WTC11 (cell line): ENCODE measurements around the gene VEPH1. TPM values are rescaled to one million over a fixed set of nuclear protein-coding genes. Genes with fewer than 3 reads are reported as not detected.

Experiments
- ATAC-seq: fragments of 200-7000 bp; cut with Tn5 transposase; 2 replicates; pipeline ENCODE4 v1.10.0; 2021; ENCODE audit warnings: mild to moderate bottlenecking, moderate library complexity
- CTCF ChIA-PET: fragments of 300-600 bp; sonication (Branson Sonifier 250); formaldehyde crosslinking; loops from one replicate; lab custom pipeline; 2021; ENCODE audit warnings: antibody characterized with exemption; lab: Charles Lee
- POLR2A ChIA-PET: fragments of 350-600 bp; sonication (Branson Sonifier 250); formaldehyde crosslinking; loops from one replicate; lab custom pipeline; 2021; ENCODE audit warnings: antibody characterized with exemption; lab: Charles Lee
- DNase-seq: peaks from one replicate; pipeline ENCODE4 v3.0.0; 2021; ENCODE audit warnings: low spot score
- H3K27ac Mint-ChIP-seq: 2 replicates; pipeline ENCODE4 v1.8.0; 2021; ENCODE audit warnings: mixed read lengths
- H3K27me3 Mint-ChIP-seq: 2 replicates; pipeline ENCODE4 v1.8.0; 2021; ENCODE audit warnings: low read depth, mild to moderate bottlenecking, moderate library complexity, mixed read lengths
- H3K36me3 Mint-ChIP-seq: 2 replicates; pipeline ENCODE4 v1.8.0; 2021; ENCODE audit warnings: mixed read lengths
- H3K4me1 Mint-ChIP-seq: 2 replicates; pipeline ENCODE4 v1.8.0; 2022; ENCODE audit warnings: mixed read lengths
- H3K4me3 Mint-ChIP-seq: 2 replicates; pipeline ENCODE4 v1.8.0; 2021; ENCODE audit warnings: mild to moderate bottlenecking, moderate library complexity, mixed read lengths
- H3K9me3 Mint-ChIP-seq: 2 replicates; pipeline ENCODE4 v1.8.0; 2021; ENCODE audit warnings: mixed read lengths
- ATF2 ChIP-seq: sonication (generic); formaldehyde crosslinking; IDR thresholded peaks from 2 replicates; pipeline ENCODE4 v1.8.1; 2022; ENCODE audit warnings: low read depth, missing genetic modification reagents, borderline replicate concordance
- E2F4 ChIP-seq: sonication (generic); formaldehyde crosslinking; IDR thresholded peaks from 2 replicates; pipeline ENCODE4 v1.8.1; 2022; ENCODE audit warnings: low read depth, mild to moderate bottlenecking, moderate library complexity, missing genetic modification reagents, borderline replicate concordance
- E2F5 ChIP-seq: sonication (generic); formaldehyde crosslinking; IDR thresholded peaks from 2 replicates; pipeline ENCODE4 v1.8.1; 2022; ENCODE audit warnings: mild to moderate bottlenecking, moderate library complexity, missing genetic modification reagents
- ETV6 ChIP-seq: sonication (generic); formaldehyde crosslinking; IDR thresholded peaks from 2 replicates; pipeline ENCODE4 v1.8.1; 2022; ENCODE audit warnings: mild to moderate bottlenecking, missing genetic modification reagents
- FOXP1 ChIP-seq: sonication (generic); formaldehyde crosslinking; IDR thresholded peaks from 2 replicates; pipeline ENCODE4 v1.8.0; 2022; ENCODE audit warnings: missing genetic modification reagents, mild to moderate bottlenecking, moderate library complexity, borderline replicate concordance
- GABPB1 ChIP-seq: sonication (generic); formaldehyde crosslinking; IDR thresholded peaks from 2 replicates; pipeline ENCODE4 v1.8.1; 2023; ENCODE audit warnings: mild to moderate bottlenecking, missing genetic modification reagents
- GRHL2 ChIP-seq: fragments of 250-450 bp; sonication (Bioruptor Pico); IDR thresholded peaks from 2 replicates; pipeline ENCODE4 v1.8.0; 2022; ENCODE audit warnings: mild to moderate bottlenecking, moderate library complexity; ENCODE audit not compliant: insufficient replicate concordance, severe bottlenecking
- HMGXB4 ChIP-seq: sonication (generic); formaldehyde crosslinking; IDR thresholded peaks from 2 replicates; pipeline ENCODE4 v1.8.1; 2023; ENCODE audit warnings: mild to moderate bottlenecking, moderate library complexity, missing genetic modification reagents
- IRF1 ChIP-seq: sonication (generic); formaldehyde crosslinking; IDR thresholded peaks from 2 replicates; pipeline ENCODE4 v1.8.0; 2023; ENCODE audit warnings: missing genetic modification reagents
- JAZF1 ChIP-seq: fragments of 250-450 bp; sonication (Bioruptor Pico); IDR thresholded peaks from 2 replicates; pipeline ENCODE4 v1.9.0; 2021; ENCODE audit warnings: moderate library complexity, mild to moderate bottlenecking, inconsistent platforms
- KAT7 ChIP-seq: sonication (generic); formaldehyde crosslinking; IDR thresholded peaks from 2 replicates; pipeline ENCODE4 v1.8.1; 2023; ENCODE audit warnings: missing genetic modification reagents, mild to moderate bottlenecking, borderline replicate concordance
- NFE2L1 ChIP-seq: sonication (generic); formaldehyde crosslinking; IDR thresholded peaks from 2 replicates; pipeline ENCODE4 v1.8.1; 2023; ENCODE audit warnings: missing genetic modification reagents
- PRDM15 ChIP-seq: sonication (generic); formaldehyde crosslinking; IDR thresholded peaks from 2 replicates; pipeline ENCODE4 v1.8.0; 2022; ENCODE audit warnings: missing genetic modification reagents
- PRRX2 ChIP-seq: fragments of 250-450 bp; sonication (Bioruptor Pico); IDR thresholded peaks from 2 replicates; pipeline ENCODE4 v1.8.0; 2021; ENCODE audit warnings: mild to moderate bottlenecking
- USF1 ChIP-seq: sonication (generic); formaldehyde crosslinking; IDR thresholded peaks from 2 replicates; pipeline ENCODE4 v1.8.0; 2022; ENCODE audit warnings: mild to moderate bottlenecking, missing genetic modification reagents
- ZNF263 ChIP-seq: sonication (generic); formaldehyde crosslinking; IDR thresholded peaks from 2 replicates; pipeline ENCODE4 v1.8.1; 2022; ENCODE audit warnings: low read depth, mild to moderate bottlenecking, moderate library complexity, missing genetic modification reagents
- ZNF425 ChIP-seq: fragments of 250-450 bp; sonication (Bioruptor Pico); conservative IDR thresholded peaks from 2 replicates; pipeline ENCODE4 v1.9.0; 2021; ENCODE audit warnings: mild to moderate bottlenecking
- ZNF512 ChIP-seq: sonication (generic); formaldehyde crosslinking; IDR thresholded peaks from 2 replicates; pipeline ENCODE4 v1.8.1; 2022; ENCODE audit warnings: missing genetic modification reagents, borderline replicate concordance
- total RNA-seq: library from RNA; stranded (reverse); gene quantifications from 3 replicates; pipeline ENCODE4 v1.2.3, GENCODE V29; 2021

The VEPH1 gene
- total RNA-seq, 1 experiment from 2014 or later: 10.8 TPM

GRCh38 chr3:157375342-157375986 lies 127.8 kb downstream of the VEPH1 start:
- H3K4me1 Mint-ChIP-seq: peaks cover 7% of the 10 kb centered on the region
- no peak for ATAC-seq

GRCh38 chr3:157374933-157375332 lies 128.3 kb downstream of the VEPH1 start:
- ChIA-PET CTCF (interaction anchor here (0.9 kb wide), 1 partner anchor 21 kb away, joined by 4 read pairs; no protein-coding TSS in a partner anchor), POLR2A (no interaction called here)
- H3K9me3 Mint-ChIP-seq: no peaks in the 10 kb centered on the region
- TF ChIP-seq E2F5 (CRISPR knock-in tag) (no peak), E2F4 (CRISPR knock-in tag) (no peak), GRHL2 (CRISPR knock-in tag) (no peak), ZNF263 (CRISPR knock-in tag) (no peak), ZNF512 (CRISPR knock-in tag) (no peak), USF1 (CRISPR knock-in tag) (no peak), IRF1 (CRISPR knock-in tag) (no peak), NFE2L1 (CRISPR knock-in tag) (no peak), HMGXB4 (no peak), ATF2 (no peak), FOXP1 (CRISPR knock-in tag) (no peak), PRDM15 (CRISPR knock-in tag) (no peak), JAZF1 (CRISPR knock-in tag) (no peak), GABPB1 (no peak)

More at GRCh38 chr3:157375342-157375986, 127.8 kb downstream of the VEPH1 start:
- TF ChIP-seq PRRX2 (no peak), KAT7 (CRISPR knock-in tag) (no peak), ETV6 (CRISPR knock-in tag) (no peak), ZNF425 (CRISPR knock-in tag) (no peak)
- DNase-seq: no peak
- Mint-ChIP-seq H3K36me3 (no peaks in the 10 kb centered on the region), H3K27ac (no peak overlapping the region), H3K9me3 (no peaks in the 10 kb centered on the region), H3K27me3 (no peaks in the 10 kb centered on the region), H3K4me3 (no peak overlapping the region)
- CTCF ChIA-PET: no interaction called here
- POLR2A ChIA-PET: no interaction called here

More at GRCh38 chr3:157374933-157375332, 128.3 kb downstream of the VEPH1 start:
- Mint-ChIP-seq H3K4me3 (no peak overlapping the region), H3K27ac (no peak overlapping the region), H3K36me3 (no peaks in the 10 kb centered on the region), H3K4me1 (peaks cover 8% of the 10 kb centered on the region), H3K27me3 (no peaks in the 10 kb centered on the region)
- DNase-seq (no peak), ATAC-seq (no peak)
